ENCODE results near the gene OPRD1.

OPRD1 gene

GRCh38 chr1:28910379-28911115 lies 98.6 kb downstream of the OPRD1 start:
- DNase-seq (ENCODE audit: low read depth): no peak

DNA sequence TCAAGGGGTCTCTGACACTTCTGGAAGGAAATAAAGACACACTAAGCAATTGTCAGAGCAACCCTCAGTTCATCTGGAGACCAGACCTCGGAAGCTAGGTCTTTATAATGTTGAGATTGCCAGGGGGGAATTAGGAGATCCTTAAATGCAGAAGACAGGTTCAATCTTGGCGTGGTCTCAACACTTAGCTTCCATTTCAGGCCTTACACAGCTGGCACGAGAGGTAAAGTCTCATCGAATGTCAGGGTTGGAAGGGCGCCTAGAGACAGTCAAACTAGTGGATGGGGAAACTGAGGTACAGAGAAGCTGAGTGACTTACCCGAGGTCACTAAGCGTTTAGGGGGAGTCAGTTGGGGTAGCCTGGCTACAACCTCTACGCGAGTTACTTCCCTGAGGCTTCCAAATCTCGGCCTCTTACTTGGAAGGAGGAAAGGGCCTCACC lies 101.8 kb downstream of the OPRD1 start:
- no peak for DNase-seq (ENCODE audit: low read depth)

- DNase-seq (ENCODE audit: low read depth): peak; percentile 83
These were observed 102.5 kb downstream of the OPRD1 start, which contains the start of gene EPB41 for GRCh38 chr1:28914228-28915030. Gene EPB41, plus strand, starts transcription at chr1:28914569. Its CDS starts 72,869 bp downstream, at chr1:28987438.

GRCh38 chr1:28915031-28915895 lies 103.3 kb downstream of the OPRD1 start:
- peak; percentile 25 for DNase-seq (ENCODE audit: low read depth)

GRCh38 chr1:28917757-28918118 lies 105.8 kb downstream of the OPRD1 start:
- DNase-seq (ENCODE audit: low read depth): no peak
